OCI-LY7 (cell line): Measurements from ENCODE around the gene DPM2.

Source experiments
- CTCF ChIP-seq: fragments of 200-600 bp; sonication (generic); conservative IDR thresholded peaks from 2 replicates; pipeline ENCODE4 v1.5.1; 2014; ENCODE audit warnings: mild to moderate bottlenecking, antibody characterized with exemption, low read length, moderate library complexity, mixed read lengths
- EZH2phosphoT487 ChIP-seq: fragments of 200-600 bp; sonication (generic); IDR thresholded peaks from 2 replicates; pipeline ENCODE4 v1.6.1; 2018; ENCODE audit warnings: low read depth, borderline replicate concordance, mild to moderate bottlenecking, mixed run types, antibody characterized with exemption, low read length, moderate library complexity, mixed read lengths

GRCh38 chr9:127965953-127966352 lies 28.3 kb upstream of the DPM2 start:
- TF ChIP-seq CTCF (no peak), EZH2phosphoT487 (no peak)
